Neural cell (in vitro differentiated cells): ENCODE results near the gene HOXC11. TPM values are rescaled to one million over a fixed set of nuclear protein-coding genes. Genes with fewer than 3 reads are reported as not detected.

Experiments
- H2AFZ ChIP-seq: fragments of 200-600, 300-800 bp; sonication (generic), shearing (Covaris generic); 2 replicates; pipeline ENCODE4 v1.6.0; 2014; ENCODE audit warnings: low read depth, mild to moderate bottlenecking, antibody characterized with exemption, low read length, moderate library complexity
- H3F3A ChIP-seq: fragments of 200-600 bp; shearing (Covaris generic); 2 replicates; pipeline ENCODE4 v1.6.1; 2016; ENCODE audit warnings: mild to moderate bottlenecking, moderate library complexity, mixed read lengths, antibody characterized with exemption, low read length; ENCODE audit not compliant: insufficient read depth, poor library complexity, severe bottlenecking
- H3K27ac ChIP-seq: fragments of 200-600, 300-800 bp; sonication (generic), shearing (Covaris generic); 2 replicates; pipeline ENCODE4 v1.5.1; 2014; ENCODE audit warnings: mild to moderate bottlenecking, low read length, moderate library complexity
- H3K27me3 ChIP-seq: fragments of 300-800, 200-600 bp; sonication (generic), shearing (Covaris generic); 2 replicates; pipeline ENCODE4 v1.6.0; 2014; ENCODE audit warnings: mild to moderate bottlenecking, low read depth, low read length, moderate library complexity; ENCODE audit not compliant: insufficient read depth
- H3K36me3 ChIP-seq: fragments of 300-800, 200-600 bp; sonication (generic), shearing (Covaris generic); 2 replicates; pipeline ENCODE4 v1.5.1; 2014; ENCODE audit warnings: mild to moderate bottlenecking, antibody characterized with exemption, low read length, moderate library complexity; ENCODE audit not compliant: insufficient read depth
- H3K4me2 ChIP-seq: fragments of 300-800, 200-600 bp; sonication (generic), shearing (Covaris generic); 2 replicates; pipeline ENCODE4 v1.6.0; 2014; ENCODE audit warnings: mild to moderate bottlenecking, low read length
- H3K4me3 ChIP-seq: fragments of 300-800, 200-600 bp; sonication (generic), shearing (Covaris generic); 2 replicates; pipeline ENCODE4 v1.5.1; 2014; ENCODE audit warnings: mild to moderate bottlenecking, low read length, moderate library complexity
- H3K79me2 ChIP-seq: fragments of 200-600 bp; shearing (Covaris generic); replicated peaks from 2 replicates; pipeline ENCODE4 v1.6.0; 2014; ENCODE audit warnings: mild to moderate bottlenecking, low read length, moderate library complexity; ENCODE audit not compliant: insufficient read depth
- H3K9ac ChIP-seq: fragments of 300-800, 200-600 bp; sonication (generic), shearing (Covaris generic); 2 replicates; pipeline ENCODE4 v1.6.1; 2016; ENCODE audit warnings: mild to moderate bottlenecking, low read length, mixed read lengths
- H3K9me2 ChIP-seq: fragments of 200-600 bp; shearing (Covaris generic); 2 replicates; pipeline ENCODE4 v1.6.1; 2016; ENCODE audit warnings: mild to moderate bottlenecking, low read length, mixed read lengths; ENCODE audit not compliant: insufficient read depth
- H3K9me3 ChIP-seq: fragments of 200-600, 300-800 bp; sonication (generic), shearing (Covaris generic); 2 replicates; pipeline ENCODE4 v1.6.1; 2016; ENCODE audit warnings: mild to moderate bottlenecking, mixed run types, low read length, moderate library complexity, mixed read lengths
- H4K20me1 ChIP-seq: fragments of 200-600 bp; shearing (Covaris generic); 2 replicates; pipeline ENCODE4 v1.6.1; 2016; ENCODE audit warnings: mild to moderate bottlenecking, mixed run types; ENCODE audit not compliant: insufficient read depth
- EZH2 ChIP-seq: fragments of 200-600, 300-800 bp; shearing (Covaris generic), sonication (generic); IDR thresholded peaks from 2 replicates; pipeline ENCODE4 v1.6.1; 2014; ENCODE audit warnings: antibody characterized with exemption, low read length, borderline replicate concordance, mild to moderate bottlenecking; ENCODE audit not compliant: insufficient read depth, poor library complexity, severe bottlenecking
- MXI1 ChIP-seq: fragments of 450-650 bp; conservative IDR thresholded peaks from 2 replicates; pipeline ENCODE4 v1.6.1; 2014; ENCODE audit warnings: antibody characterized with exemption, mild to moderate bottlenecking; ENCODE audit not compliant: poor library complexity, severe bottlenecking
- POLR2AphosphoS5 ChIP-seq: IDR thresholded peaks from 2 replicates; pipeline ENCODE4 v1.6.1; 2012
- TAF1 ChIP-seq: IDR thresholded peaks from 2 replicates; pipeline ENCODE4 v1.6.1; 2012; ENCODE audit warnings: low read depth
- polyA plus RNA-seq: library from polyadenylated mRNA; depleted of rRNA; stranded (reverse); fragments of >200 nt; gene quantifications from 2 replicates; pipeline ENCODE4 v1.2.3, GENCODE V29; 2014
- TF ChIP-seq, protein P1 (sequence below): IDR thresholded peaks from 2 replicates; pipeline ENCODE4 v1.6.1; 2012; ENCODE audit warnings: borderline replicate concordance
- TF ChIP-seq, protein P2 (sequence below): fragments of 450-650 bp; IDR thresholded peaks from 2 replicates; pipeline ENCODE4 v1.5.1; 2014; ENCODE audit warnings: antibody characterized with exemption, mild to moderate bottlenecking, moderate library complexity; ENCODE audit not compliant: poor library complexity, severe bottlenecking

Gene HOXC11
- polyA plus RNA-seq, 1 donor from 2014 or later: not detected

DNA sequence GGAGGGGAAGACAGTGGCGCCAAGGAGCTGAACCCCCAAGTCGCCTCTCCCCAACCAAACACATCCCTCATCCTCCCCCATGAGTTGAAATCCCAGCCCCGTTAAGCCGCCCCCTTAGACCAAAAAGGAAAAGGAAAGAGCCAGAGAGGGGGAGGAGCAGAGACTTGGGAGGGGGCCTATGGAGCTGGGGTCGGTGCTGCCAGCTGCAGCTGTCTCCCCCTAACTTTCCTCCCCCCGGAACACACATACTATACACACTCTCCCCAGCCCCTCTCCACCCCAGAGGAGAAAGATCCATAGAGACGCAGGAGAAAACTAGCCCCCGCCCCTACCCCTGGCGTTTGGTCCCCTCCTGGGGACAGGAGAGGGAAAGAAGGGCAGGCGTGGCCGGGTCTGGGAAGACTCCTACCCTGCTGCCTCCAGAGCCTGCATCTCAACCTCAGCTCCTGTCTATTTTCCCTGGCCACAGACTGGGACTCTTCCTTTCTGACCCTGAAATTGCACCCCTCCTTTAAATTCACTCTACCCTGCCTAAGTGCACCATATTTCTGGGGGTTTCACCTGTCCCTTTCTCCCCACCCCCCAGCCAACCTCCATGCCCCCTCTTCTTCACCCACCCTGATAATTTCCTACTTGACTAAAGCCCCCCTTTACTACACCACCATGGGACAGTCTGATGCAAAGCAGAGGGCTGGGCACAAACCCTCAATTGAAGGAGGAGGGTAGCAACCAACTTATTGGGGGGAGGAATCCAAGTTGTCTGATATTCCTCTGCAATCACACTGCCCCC lies 25.4 kb downstream of the HOXC11 start:
- H3K9me3 ChIP-seq: no peaks in the 10 kb centered on the region
- no peak overlapping the region for H3K9ac ChIP-seq
- H3F3A ChIP-seq: no peaks in the 10 kb centered on the region

DNA sequence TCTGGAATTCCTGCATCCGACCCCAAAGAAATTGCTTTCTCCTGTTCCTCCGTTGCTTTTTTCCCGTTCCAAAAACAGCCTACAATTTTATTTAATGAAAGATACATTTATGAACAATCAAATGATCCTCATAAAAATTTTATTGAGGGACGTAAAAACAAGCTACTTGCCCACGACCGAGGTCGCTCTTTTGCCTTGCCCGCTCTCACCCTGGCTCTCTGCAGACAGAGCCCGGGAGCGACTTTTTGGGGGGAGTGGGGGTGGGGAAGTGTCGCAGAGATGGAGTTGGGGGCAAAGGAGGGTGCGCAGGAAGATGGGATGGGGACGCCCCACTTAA lies 25.9 kb downstream of the HOXC11 start:
- no peaks in the 10 kb centered on the region for H3K79me2 ChIP-seq
- no peaks in the 10 kb centered on the region for H4K20me1 ChIP-seq

More for the DNA sequence above, 25.4 kb downstream of the HOXC11 start:
- no peak for TF ChIP-seq POLR2AphosphoS5
- TF ChIP-seq EZH2: no peak
- TF ChIP-seq, protein P1, sequence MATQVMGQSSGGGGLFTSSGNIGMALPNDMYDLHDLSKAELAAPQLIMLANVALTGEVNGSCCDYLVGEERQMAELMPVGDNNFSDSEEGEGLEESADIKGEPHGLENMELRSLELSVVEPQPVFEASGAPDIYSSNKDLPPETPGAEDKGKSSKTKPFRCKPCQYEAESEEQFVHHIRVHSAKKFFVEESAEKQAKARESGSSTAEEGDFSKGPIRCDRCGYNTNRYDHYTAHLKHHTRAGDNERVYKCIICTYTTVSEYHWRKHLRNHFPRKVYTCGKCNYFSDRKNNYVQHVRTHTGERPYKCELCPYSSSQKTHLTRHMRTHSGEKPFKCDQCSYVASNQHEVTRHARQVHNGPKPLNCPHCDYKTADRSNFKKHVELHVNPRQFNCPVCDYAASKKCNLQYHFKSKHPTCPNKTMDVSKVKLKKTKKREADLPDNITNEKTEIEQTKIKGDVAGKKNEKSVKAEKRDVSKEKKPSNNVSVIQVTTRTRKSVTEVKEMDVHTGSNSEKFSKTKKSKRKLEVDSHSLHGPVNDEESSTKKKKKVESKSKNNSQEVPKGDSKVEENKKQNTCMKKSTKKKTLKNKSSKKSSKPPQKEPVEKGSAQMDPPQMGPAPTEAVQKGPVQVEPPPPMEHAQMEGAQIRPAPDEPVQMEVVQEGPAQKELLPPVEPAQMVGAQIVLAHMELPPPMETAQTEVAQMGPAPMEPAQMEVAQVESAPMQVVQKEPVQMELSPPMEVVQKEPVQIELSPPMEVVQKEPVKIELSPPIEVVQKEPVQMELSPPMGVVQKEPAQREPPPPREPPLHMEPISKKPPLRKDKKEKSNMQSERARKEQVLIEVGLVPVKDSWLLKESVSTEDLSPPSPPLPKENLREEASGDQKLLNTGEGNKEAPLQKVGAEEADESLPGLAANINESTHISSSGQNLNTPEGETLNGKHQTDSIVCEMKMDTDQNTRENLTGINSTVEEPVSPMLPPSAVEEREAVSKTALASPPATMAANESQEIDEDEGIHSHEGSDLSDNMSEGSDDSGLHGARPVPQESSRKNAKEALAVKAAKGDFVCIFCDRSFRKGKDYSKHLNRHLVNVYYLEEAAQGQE: no peak
- no peak for TF ChIP-seq TAF1
- TF ChIP-seq, protein P2, sequence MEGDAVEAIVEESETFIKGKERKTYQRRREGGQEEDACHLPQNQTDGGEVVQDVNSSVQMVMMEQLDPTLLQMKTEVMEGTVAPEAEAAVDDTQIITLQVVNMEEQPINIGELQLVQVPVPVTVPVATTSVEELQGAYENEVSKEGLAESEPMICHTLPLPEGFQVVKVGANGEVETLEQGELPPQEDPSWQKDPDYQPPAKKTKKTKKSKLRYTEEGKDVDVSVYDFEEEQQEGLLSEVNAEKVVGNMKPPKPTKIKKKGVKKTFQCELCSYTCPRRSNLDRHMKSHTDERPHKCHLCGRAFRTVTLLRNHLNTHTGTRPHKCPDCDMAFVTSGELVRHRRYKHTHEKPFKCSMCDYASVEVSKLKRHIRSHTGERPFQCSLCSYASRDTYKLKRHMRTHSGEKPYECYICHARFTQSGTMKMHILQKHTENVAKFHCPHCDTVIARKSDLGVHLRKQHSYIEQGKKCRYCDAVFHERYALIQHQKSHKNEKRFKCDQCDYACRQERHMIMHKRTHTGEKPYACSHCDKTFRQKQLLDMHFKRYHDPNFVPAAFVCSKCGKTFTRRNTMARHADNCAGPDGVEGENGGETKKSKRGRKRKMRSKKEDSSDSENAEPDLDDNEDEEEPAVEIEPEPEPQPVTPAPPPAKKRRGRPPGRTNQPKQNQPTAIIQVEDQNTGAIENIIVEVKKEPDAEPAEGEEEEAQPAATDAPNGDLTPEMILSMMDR: no peak
- no peak overlapping the region for H3K4me3 ChIP-seq
- H3K79me2 ChIP-seq: no peaks in the 10 kb centered on the region
- no peaks in the 10 kb centered on the region for H3K9me2 ChIP-seq
- no peak overlapping the region for H2AFZ ChIP-seq
- peaks cover 100% of the 10 kb centered on the region for H3K27me3 ChIP-seq
- no peaks in the 10 kb centered on the region for H4K20me1 ChIP-seq
- no peak overlapping the region for H3K4me2 ChIP-seq
- no peaks in the 10 kb centered on the region for H3K36me3 ChIP-seq
- H3K27ac ChIP-seq: no peak overlapping the region

DNA sequence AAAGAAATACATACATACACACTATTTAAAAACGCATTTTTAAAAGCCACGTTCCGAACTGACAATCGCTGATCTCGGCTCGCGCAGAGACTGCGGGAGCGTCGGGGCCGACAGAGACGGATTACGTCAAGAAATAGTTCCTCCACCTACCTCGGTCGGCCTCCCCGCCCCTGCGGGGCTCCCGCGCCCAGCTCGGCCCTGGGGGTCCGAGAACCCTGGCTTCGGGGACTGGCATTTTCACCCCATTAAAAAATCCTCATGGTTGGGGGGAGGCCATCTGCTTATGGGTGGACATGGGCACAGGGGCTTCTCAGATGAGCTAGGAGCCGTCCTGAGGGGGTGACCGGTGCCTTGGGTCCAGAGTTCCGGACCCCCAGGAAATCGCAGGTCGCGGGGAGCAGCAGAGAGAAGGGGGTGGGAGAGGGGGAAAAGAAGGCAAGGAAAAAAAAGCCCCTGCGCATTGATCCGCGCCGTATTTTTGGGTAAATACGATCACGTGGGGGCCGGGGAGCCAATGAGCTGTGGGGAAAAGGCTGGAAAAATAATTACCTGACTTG lies 26.7 kb downstream of the HOXC11 start:
- Histone ChIP-seq H3K4me3 (no peak overlapping the region), H3K9ac (no peak overlapping the region)

More for the DNA sequence above, 25.9 kb downstream of the HOXC11 start:
- no peak for TF ChIP-seq POLR2AphosphoS5
- Histone ChIP-seq H3F3A (no peaks in the 10 kb centered on the region), H3K36me3 (no peaks in the 10 kb centered on the region), H3K9me3 (no peaks in the 10 kb centered on the region), H3K9me2 (no peaks in the 10 kb centered on the region), H3K27ac (no peak overlapping the region), H3K4me3 (no peak overlapping the region), H3K9ac (no peak overlapping the region), H3K27me3 (peaks cover 100% of the 10 kb centered on the region), H3K4me2 (no peak overlapping the region), H2AFZ (no peak overlapping the region)

More for the DNA sequence above, 26.7 kb downstream of the HOXC11 start:
- Histone ChIP-seq H4K20me1 (no peaks in the 10 kb centered on the region), H3K27me3 (peaks cover 100% of the 10 kb centered on the region), H3K36me3 (no peaks in the 10 kb centered on the region), H3K79me2 (no peaks in the 10 kb centered on the region), H3K27ac (no peak overlapping the region), H2AFZ (no peak overlapping the region), H3F3A (no peaks in the 10 kb centered on the region), H3K9me2 (no peaks in the 10 kb centered on the region), H3K4me2 (no peak overlapping the region), H3K9me3 (no peaks in the 10 kb centered on the region)
- TF ChIP-seq MXI1: no peak
- TF ChIP-seq EZH2: peak; percentile 82
